HEK293 (cell line): ENCODE results near the gene PLEKHH3.

Source experiments
- OSR2 ChIP-seq: fragments of 450-650 bp; formaldehyde crosslinking; IDR thresholded peaks from 2 replicates; pipeline ENCODE4 v1.5.1; 2016; ENCODE audit warnings: missing biosample characterization, missing genetic modification characterization
- SP2 ChIP-seq: fragments of 450-650 bp; formaldehyde crosslinking; IDR thresholded peaks from 2 replicates; pipeline ENCODE4 v1.5.1; 2016; ENCODE audit warnings: missing biosample characterization, missing genetic modification characterization
- TCF7L2 ChIP-seq: IDR thresholded peaks from 2 replicates; pipeline ENCODE4 v1.6.1; 2011; ENCODE audit warnings: low read depth, mild to moderate bottlenecking, inconsistent platforms, low read length, moderate library complexity, borderline replicate concordance
- TRIM28 ChIP-seq: IDR thresholded peaks from 2 replicates; pipeline ENCODE4 v1.6.1; 2011; ENCODE audit warnings: low read length, control low read depth, borderline replicate concordance
- WT1 ChIP-seq: fragments of 450-650 bp; formaldehyde crosslinking; IDR thresholded peaks from 2 replicates; pipeline ENCODE4 v1.5.1; 2016; ENCODE audit warnings: missing biosample characterization, missing genetic modification characterization
- YY2 ChIP-seq: fragments of 450-650 bp; formaldehyde crosslinking; IDR thresholded peaks from 2 replicates; pipeline ENCODE4 v1.5.1; 2016; ENCODE audit warnings: missing biosample characterization, missing genetic modification characterization
- ZBTB17 ChIP-seq: fragments of 450-650 bp; formaldehyde crosslinking; IDR thresholded peaks from 2 replicates; pipeline ENCODE4 v1.5.1; 2016; ENCODE audit warnings: missing biosample characterization, missing genetic modification characterization
- ZBTB48 ChIP-seq: fragments of 450-650 bp; formaldehyde crosslinking; IDR thresholded peaks from 2 replicates; pipeline ENCODE4 v1.5.1; 2016; ENCODE audit warnings: missing biosample characterization, missing genetic modification characterization
- ZBTB6 ChIP-seq: fragments of 450-650 bp; formaldehyde crosslinking; IDR thresholded peaks from 2 replicates; pipeline ENCODE4 v1.5.1; 2017; ENCODE audit warnings: missing biosample characterization, missing genetic modification characterization
- ZEB2 ChIP-seq: fragments of 450-650 bp; formaldehyde crosslinking; IDR thresholded peaks from 2 replicates; pipeline ENCODE4 v1.5.1; 2016; ENCODE audit warnings: missing biosample characterization, missing genetic modification characterization
- ZIC2 ChIP-seq: fragments of 450-650 bp; formaldehyde crosslinking; IDR thresholded peaks from 2 replicates; pipeline ENCODE4 v1.5.1; 2016; ENCODE audit warnings: missing biosample characterization, missing genetic modification characterization
- ZNF121 ChIP-seq: fragments of 450-650 bp; formaldehyde crosslinking; IDR thresholded peaks from 2 replicates; pipeline ENCODE4 v1.5.1; 2016; ENCODE audit warnings: missing biosample characterization, missing genetic modification characterization
- ZNF155 ChIP-seq: fragments of 450-650 bp; formaldehyde crosslinking; IDR thresholded peaks from 2 replicates; pipeline ENCODE4 v1.5.1; 2016; ENCODE audit warnings: missing biosample characterization, missing genetic modification characterization
- ZNF184 ChIP-seq: fragments of 450-650 bp; IDR thresholded peaks from 2 replicates; pipeline ENCODE4 v1.5.1; 2018; ENCODE audit warnings: missing biosample characterization, mild to moderate bottlenecking, missing genetic modification characterization
- ZNF23 ChIP-seq: fragments of 450-650 bp; formaldehyde crosslinking; IDR thresholded peaks from 2 replicates; pipeline ENCODE4 v1.5.1; 2016; ENCODE audit warnings: missing biosample characterization, missing genetic modification characterization, borderline replicate concordance
- ZNF350 ChIP-seq: fragments of 450-650 bp; formaldehyde crosslinking; IDR thresholded peaks from 2 replicates; pipeline ENCODE4 v1.5.0; 2017; ENCODE audit warnings: missing biosample characterization, mild to moderate bottlenecking, missing genetic modification characterization
- ZNF366 ChIP-seq: fragments of 450-650 bp; formaldehyde crosslinking; conservative IDR thresholded peaks from 2 replicates; pipeline ENCODE4 v1.5.1; 2016; ENCODE audit warnings: missing biosample characterization, missing genetic modification characterization
- ZNF558 ChIP-seq: fragments of 450-650 bp; formaldehyde crosslinking; IDR thresholded peaks from 2 replicates; pipeline ENCODE4 v1.5.1; 2016; ENCODE audit warnings: missing biosample characterization, missing genetic modification characterization
- ZNF596 ChIP-seq: fragments of 450-650 bp; IDR thresholded peaks from 2 replicates; pipeline ENCODE4 v1.5.0; 2018; ENCODE audit warnings: missing biosample characterization, mild to moderate bottlenecking, missing genetic modification characterization, moderate library complexity
- ZNF626 ChIP-seq: fragments of 450-650 bp; sonication (Bioruptor Pico); formaldehyde crosslinking; IDR thresholded peaks from 2 replicates; pipeline ENCODE4 v1.5.1; 2018; ENCODE audit warnings: missing biosample characterization, missing genetic modification characterization, inconsistent platforms
- ZNF629 ChIP-seq: fragments of 450-650 bp; formaldehyde crosslinking; IDR thresholded peaks from 2 replicates; pipeline ENCODE4 v1.5.1; 2017; ENCODE audit warnings: missing biosample characterization, missing genetic modification characterization
- ZNF639 ChIP-seq: fragments of 450-650 bp; formaldehyde crosslinking; IDR thresholded peaks from 2 replicates; pipeline ENCODE4 v1.5.1; 2016; ENCODE audit warnings: missing biosample characterization, missing genetic modification characterization
- ZNF677 ChIP-seq: fragments of 450-650 bp; IDR thresholded peaks from 2 replicates; pipeline ENCODE4 v1.5.0; 2018; ENCODE audit warnings: missing biosample characterization, mild to moderate bottlenecking, missing genetic modification characterization, moderate library complexity
- ZNF768 ChIP-seq: fragments of 450-650 bp; formaldehyde crosslinking; IDR thresholded peaks from 2 replicates; pipeline ENCODE4 v1.5.1; 2018; ENCODE audit warnings: missing biosample characterization, mild to moderate bottlenecking, missing genetic modification characterization
- ZNF791 ChIP-seq: fragments of 450-650 bp; formaldehyde crosslinking; IDR thresholded peaks from 2 replicates; pipeline ENCODE4 v1.5.1; 2016; ENCODE audit warnings: missing biosample characterization, missing genetic modification characterization
- ZSCAN23 ChIP-seq: fragments of 450-650 bp; formaldehyde crosslinking; IDR thresholded peaks from 2 replicates; pipeline ENCODE4 v1.5.1; 2016; ENCODE audit warnings: missing biosample characterization, missing genetic modification characterization
- TF ChIP-seq, protein P1 (sequence below): fragments of 450-650 bp; formaldehyde crosslinking; IDR thresholded peaks from 2 replicates; pipeline ENCODE4 v1.5.1; 2016; ENCODE audit warnings: missing biosample characterization, missing genetic modification characterization
- TF ChIP-seq, protein P2 (sequence below): fragments of 450-650 bp; formaldehyde crosslinking; IDR thresholded peaks from 2 replicates; pipeline ENCODE4 v1.5.1; 2016; ENCODE audit warnings: missing biosample characterization, missing genetic modification characterization
- TF ChIP-seq, protein P3 (sequence below): fragments of 450-650 bp; formaldehyde crosslinking; IDR thresholded peaks from 2 replicates; pipeline ENCODE4 v1.5.1; 2016; ENCODE audit warnings: missing biosample characterization, missing genetic modification characterization
- TF ChIP-seq, protein P4 (sequence below): fragments of 450-650 bp; formaldehyde crosslinking; IDR thresholded peaks from 2 replicates; pipeline ENCODE4 v1.5.1; 2016; ENCODE audit warnings: missing biosample characterization, missing genetic modification characterization

The PLEKHH3 gene

DNA sequence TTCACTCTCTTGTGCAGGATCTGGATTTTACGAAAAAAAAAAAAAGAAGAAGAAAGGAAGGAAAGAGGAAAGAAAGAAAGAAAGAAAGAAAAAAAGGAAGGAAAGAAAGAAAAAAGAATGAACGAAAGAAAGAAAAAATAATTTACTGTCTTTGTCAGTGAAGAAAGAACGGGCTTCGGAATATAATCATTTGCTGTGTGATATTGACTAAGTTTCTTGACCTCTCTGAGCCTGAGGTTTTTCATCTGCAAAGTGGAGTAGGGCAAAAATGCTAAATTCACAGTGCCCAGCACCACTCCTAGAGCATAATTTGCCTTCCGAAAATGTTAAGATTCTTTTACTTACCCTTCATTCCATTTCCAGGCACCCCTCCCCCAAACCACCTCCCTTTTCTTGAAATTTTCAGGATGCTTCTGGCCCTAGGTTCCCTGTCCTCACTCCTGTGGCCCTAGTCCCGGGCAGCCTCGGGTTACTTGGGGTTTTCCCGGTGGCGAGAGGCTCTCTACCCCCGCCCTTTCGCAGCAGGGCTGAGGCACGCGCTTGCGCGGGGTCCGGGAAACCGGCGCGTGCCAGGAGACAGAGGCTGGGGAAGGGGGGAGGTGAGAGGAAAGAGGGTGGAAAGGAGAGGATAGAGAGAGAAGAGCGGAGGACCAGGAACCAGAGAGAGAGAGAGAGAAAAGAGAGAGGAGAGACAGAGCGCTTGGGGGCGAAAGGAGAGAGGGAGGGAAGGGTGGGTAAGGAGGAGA, 5.4 kb upstream of the PLEKHH3 start, which contains the start of gene CNTNAP1 (continued):
- no peak for TF ChIP-seq ZNF121 (tag by site-specific recombination)
- TF ChIP-seq ZNF155 (tag by site-specific recombination), result no peak
- peak; percentile 59; the same call in 1 of the 2 replicates for TF ChIP-seq WT1 (tag by site-specific recombination)
- no peak for TF ChIP-seq ZNF558 (tag by site-specific recombination)
- 0 out of 2 replicates have a peak, but pooled peaks have one; percentile 29 for TF ChIP-seq OSR2 (tag by site-specific recombination)
- TF ChIP-seq, protein P1, sequence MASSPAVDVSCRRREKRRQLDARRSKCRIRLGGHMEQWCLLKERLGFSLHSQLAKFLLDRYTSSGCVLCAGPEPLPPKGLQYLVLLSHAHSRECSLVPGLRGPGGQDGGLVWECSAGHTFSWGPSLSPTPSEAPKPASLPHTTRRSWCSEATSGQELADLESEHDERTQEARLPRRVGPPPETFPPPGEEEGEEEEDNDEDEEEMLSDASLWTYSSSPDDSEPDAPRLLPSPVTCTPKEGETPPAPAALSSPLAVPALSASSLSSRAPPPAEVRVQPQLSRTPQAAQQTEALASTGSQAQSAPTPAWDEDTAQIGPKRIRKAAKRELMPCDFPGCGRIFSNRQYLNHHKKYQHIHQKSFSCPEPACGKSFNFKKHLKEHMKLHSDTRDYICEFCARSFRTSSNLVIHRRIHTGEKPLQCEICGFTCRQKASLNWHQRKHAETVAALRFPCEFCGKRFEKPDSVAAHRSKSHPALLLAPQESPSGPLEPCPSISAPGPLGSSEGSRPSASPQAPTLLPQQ (tag by site-specific recombination), result peak; percentile 78; the same call in 1 of the 2 replicates
- no peak for TF ChIP-seq TCF7L2
- TF ChIP-seq ZNF366, result peak; percentile 99
- TF ChIP-seq, protein P2, sequence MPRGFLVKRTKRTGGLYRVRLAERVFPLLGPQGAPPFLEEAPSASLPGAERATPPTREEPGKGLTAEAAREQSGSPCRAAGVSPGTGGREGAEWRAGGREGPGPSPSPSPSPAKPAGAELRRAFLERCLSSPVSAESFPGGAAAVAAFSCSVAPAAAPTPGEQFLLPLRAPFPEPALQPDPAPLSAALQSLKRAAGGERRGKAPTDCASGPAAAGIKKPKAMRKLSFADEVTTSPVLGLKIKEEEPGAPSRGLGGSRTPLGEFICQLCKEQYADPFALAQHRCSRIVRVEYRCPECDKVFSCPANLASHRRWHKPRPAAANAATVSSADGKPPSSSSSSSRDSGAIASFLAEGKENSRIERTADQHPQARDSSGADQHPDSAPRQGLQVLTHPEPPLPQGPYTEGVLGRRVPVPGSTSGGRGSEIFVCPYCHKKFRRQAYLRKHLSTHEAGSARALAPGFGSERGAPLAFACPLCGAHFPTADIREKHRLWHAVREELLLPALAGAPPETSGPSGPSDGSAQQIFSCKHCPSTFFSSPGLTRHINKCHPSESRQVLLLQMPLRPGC (tag by site-specific recombination), result 0 out of 2 replicates have a peak, but pooled peaks have one; percentile 7
- no peak for TF ChIP-seq ZNF23 (tag by site-specific recombination)
- TF ChIP-seq, protein P3, sequence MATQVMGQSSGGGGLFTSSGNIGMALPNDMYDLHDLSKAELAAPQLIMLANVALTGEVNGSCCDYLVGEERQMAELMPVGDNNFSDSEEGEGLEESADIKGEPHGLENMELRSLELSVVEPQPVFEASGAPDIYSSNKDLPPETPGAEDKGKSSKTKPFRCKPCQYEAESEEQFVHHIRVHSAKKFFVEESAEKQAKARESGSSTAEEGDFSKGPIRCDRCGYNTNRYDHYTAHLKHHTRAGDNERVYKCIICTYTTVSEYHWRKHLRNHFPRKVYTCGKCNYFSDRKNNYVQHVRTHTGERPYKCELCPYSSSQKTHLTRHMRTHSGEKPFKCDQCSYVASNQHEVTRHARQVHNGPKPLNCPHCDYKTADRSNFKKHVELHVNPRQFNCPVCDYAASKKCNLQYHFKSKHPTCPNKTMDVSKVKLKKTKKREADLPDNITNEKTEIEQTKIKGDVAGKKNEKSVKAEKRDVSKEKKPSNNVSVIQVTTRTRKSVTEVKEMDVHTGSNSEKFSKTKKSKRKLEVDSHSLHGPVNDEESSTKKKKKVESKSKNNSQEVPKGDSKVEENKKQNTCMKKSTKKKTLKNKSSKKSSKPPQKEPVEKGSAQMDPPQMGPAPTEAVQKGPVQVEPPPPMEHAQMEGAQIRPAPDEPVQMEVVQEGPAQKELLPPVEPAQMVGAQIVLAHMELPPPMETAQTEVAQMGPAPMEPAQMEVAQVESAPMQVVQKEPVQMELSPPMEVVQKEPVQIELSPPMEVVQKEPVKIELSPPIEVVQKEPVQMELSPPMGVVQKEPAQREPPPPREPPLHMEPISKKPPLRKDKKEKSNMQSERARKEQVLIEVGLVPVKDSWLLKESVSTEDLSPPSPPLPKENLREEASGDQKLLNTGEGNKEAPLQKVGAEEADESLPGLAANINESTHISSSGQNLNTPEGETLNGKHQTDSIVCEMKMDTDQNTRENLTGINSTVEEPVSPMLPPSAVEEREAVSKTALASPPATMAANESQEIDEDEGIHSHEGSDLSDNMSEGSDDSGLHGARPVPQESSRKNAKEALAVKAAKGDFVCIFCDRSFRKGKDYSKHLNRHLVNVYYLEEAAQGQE, result 0 out of 2 replicates have a peak, but pooled peaks have one; percentile 29
- peak; percentile 52 for TF ChIP-seq ZIC2 (tag by site-specific recombination)
- peak; percentile 100; the same call in 1 of the 2 replicates for TF ChIP-seq ZNF768 (tag by site-specific recombination)
- TF ChIP-seq ZBTB48, result peak; percentile 92
- TF ChIP-seq, protein P4, sequence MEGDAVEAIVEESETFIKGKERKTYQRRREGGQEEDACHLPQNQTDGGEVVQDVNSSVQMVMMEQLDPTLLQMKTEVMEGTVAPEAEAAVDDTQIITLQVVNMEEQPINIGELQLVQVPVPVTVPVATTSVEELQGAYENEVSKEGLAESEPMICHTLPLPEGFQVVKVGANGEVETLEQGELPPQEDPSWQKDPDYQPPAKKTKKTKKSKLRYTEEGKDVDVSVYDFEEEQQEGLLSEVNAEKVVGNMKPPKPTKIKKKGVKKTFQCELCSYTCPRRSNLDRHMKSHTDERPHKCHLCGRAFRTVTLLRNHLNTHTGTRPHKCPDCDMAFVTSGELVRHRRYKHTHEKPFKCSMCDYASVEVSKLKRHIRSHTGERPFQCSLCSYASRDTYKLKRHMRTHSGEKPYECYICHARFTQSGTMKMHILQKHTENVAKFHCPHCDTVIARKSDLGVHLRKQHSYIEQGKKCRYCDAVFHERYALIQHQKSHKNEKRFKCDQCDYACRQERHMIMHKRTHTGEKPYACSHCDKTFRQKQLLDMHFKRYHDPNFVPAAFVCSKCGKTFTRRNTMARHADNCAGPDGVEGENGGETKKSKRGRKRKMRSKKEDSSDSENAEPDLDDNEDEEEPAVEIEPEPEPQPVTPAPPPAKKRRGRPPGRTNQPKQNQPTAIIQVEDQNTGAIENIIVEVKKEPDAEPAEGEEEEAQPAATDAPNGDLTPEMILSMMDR, result no peak
- 0 out of 2 replicates have a peak, but pooled peaks have one; percentile 28 for TF ChIP-seq ZNF184 (tag by site-specific recombination)
- peak; percentile 33 for TF ChIP-seq SP2 (tag by site-specific recombination)
- TF ChIP-seq ZNF629 (tag by site-specific recombination), result peak; percentile 69; the same call in 1 of the 2 replicates
- peak; percentile 96; the same call in 1 of the 2 replicates for TF ChIP-seq ZBTB17 (tag by site-specific recombination)
- TF ChIP-seq ZEB2 (tag by site-specific recombination), result peak; percentile 78; the same call in 1 of the 2 replicates
- TF ChIP-seq ZNF626 (tag by site-specific recombination), result no peak
- TF ChIP-seq ZNF350, result no peak
- no peak for TF ChIP-seq TRIM28
- peak; percentile 98 for TF ChIP-seq ZNF596 (tag by site-specific recombination)
- no peak for TF ChIP-seq YY2 (tag by site-specific recombination)
- TF ChIP-seq ZBTB6, result no peak
- TF ChIP-seq ZSCAN23 (tag by site-specific recombination), result no peak; the same call in 1 of the 2 replicates
- no peak for TF ChIP-seq ZNF791 (tag by site-specific recombination)
- TF ChIP-seq ZNF677 (tag by site-specific recombination), result no peak
- TF ChIP-seq ZNF639 (tag by site-specific recombination), result peak; percentile 39
